RWPE1 (cell line): ENCODE measurements around the gene PTP4A2.

ENCODE experiments used
- CTCF ChIA-PET: fragments of 350-600 bp; sonication (Branson Sonifier 250); formaldehyde crosslinking; extraction: SDS; loops from one replicate; lab custom pipeline; 2021; lab: Yijun Ruan, JAX
- POLR2A ChIA-PET: fragments of 400-600 bp; formaldehyde crosslinking; extraction: SDS; loops from one replicate; lab custom pipeline; 2020; ENCODE audit warnings: antibody characterized with exemption; ENCODE audit not compliant: low non-redundant PET; lab: Yijun Ruan, JAX
- DNase-seq: peaks from one replicate; pipeline ENCODE4 v3.0.0; 2012; ENCODE audit warnings: low spot score
- H3K27ac ChIP-seq: fragments of 450-650 bp; 2 replicates; pipeline ENCODE4 v1.5.1; 2017
- TF ChIP-seq, protein P1 (sequence below): fragments of 450-650 bp; conservative IDR thresholded peaks from 2 replicates; pipeline ENCODE4 v1.5.1; 2017; ENCODE audit warnings: low read depth, mild to moderate bottlenecking

Gene PTP4A2

GRCh38 chr1:31875636-31876236, 62.4 kb downstream of the PTP4A2 start:
- no peak for DNase-seq
- H3K27ac ChIP-seq: no peak overlapping the region
- ChIA-PET CTCF (no interaction called here), POLR2A (no interaction called here)
- TF ChIP-seq, protein P1, sequence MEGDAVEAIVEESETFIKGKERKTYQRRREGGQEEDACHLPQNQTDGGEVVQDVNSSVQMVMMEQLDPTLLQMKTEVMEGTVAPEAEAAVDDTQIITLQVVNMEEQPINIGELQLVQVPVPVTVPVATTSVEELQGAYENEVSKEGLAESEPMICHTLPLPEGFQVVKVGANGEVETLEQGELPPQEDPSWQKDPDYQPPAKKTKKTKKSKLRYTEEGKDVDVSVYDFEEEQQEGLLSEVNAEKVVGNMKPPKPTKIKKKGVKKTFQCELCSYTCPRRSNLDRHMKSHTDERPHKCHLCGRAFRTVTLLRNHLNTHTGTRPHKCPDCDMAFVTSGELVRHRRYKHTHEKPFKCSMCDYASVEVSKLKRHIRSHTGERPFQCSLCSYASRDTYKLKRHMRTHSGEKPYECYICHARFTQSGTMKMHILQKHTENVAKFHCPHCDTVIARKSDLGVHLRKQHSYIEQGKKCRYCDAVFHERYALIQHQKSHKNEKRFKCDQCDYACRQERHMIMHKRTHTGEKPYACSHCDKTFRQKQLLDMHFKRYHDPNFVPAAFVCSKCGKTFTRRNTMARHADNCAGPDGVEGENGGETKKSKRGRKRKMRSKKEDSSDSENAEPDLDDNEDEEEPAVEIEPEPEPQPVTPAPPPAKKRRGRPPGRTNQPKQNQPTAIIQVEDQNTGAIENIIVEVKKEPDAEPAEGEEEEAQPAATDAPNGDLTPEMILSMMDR: no peak

GRCh38 chr1:31874942-31875341, 63.2 kb downstream of the PTP4A2 start:
- POLR2A ChIA-PET: no interaction called here
- CTCF ChIA-PET: no interaction called here
- no peak overlapping the region for H3K27ac ChIP-seq
- TF ChIP-seq, protein P1: no peak
- no peak for DNase-seq

- DNase-seq: no peak
- POLR2A ChIA-PET: no interaction called here
- CTCF ChIA-PET: no interaction called here
- no peak overlapping the region for H3K27ac ChIP-seq
- TF ChIP-seq, protein P1: no peak
Measured at GRCh38 chr1:31872658-31873636, 65.2 kb downstream of the PTP4A2 start.

GRCh38 chr1:31871703-31872102, 66.5 kb downstream of the PTP4A2 start:
- DNase-seq: no peak
- no peak overlapping the region for H3K27ac ChIP-seq
- POLR2A ChIA-PET: no interaction called here
- TF ChIP-seq, protein P1: no peak
- CTCF ChIA-PET: interaction anchor here (0.6 kb wide), 2 partner anchors 36 to 80 kb away, joined by 3 read pairs; no protein-coding TSS in a partner anchor

- no peak for DNase-seq
- POLR2A ChIA-PET: no interaction called here
- TF ChIP-seq, protein P1: no peak
- CTCF ChIA-PET: interaction anchor here (0.6 kb wide), 1 partner anchor 492 kb away, joined by 5 read pairs; no protein-coding TSS in a partner anchor
- no peak overlapping the region for H3K27ac ChIP-seq
Measured at GRCh38 chr1:31870086-31870736, 68.0 kb downstream of the PTP4A2 start.

- POLR2A ChIA-PET: no interaction called here
- TF ChIP-seq, protein P1: no peak
- CTCF ChIA-PET: interaction anchor here (0.6 kb wide), 1 partner anchor 492 kb away, joined by 5 read pairs; no protein-coding TSS in a partner anchor
- no peak for DNase-seq
- no peak overlapping the region for H3K27ac ChIP-seq
Measured at GRCh38 chr1:31869449-31869848, 68.7 kb downstream of the PTP4A2 start.
